ENCODE data around the gene TSPAN9.
"Not testable (repeated sequence)": the region's sequence is repeated elsewhere in the genome, so short reads cannot be mapped to it uniquely, and the experiment has no call there.

The TSPAN9 gene

GRCh38 chr12:3045494-3045893, 31.7 kb upstream of the TSPAN9 start:
- no peak for DNase-seq

- DNase-seq, result no peak
Observed at GRCh38 chr12:3045989-3046388, 31.2 kb upstream of the TSPAN9 start.

- peak; percentile 33 for DNase-seq
Observed at GRCh38 chr12:3046441-3047200, 30.6 kb upstream of the TSPAN9 start.

GRCh38 chr12:3047961-3048360, 29.2 kb upstream of the TSPAN9 start:
- DNase-seq, result no peak

GRCh38 chr12:3048540-3048939, 28.6 kb upstream of the TSPAN9 start:
- no peak for DNase-seq

GRCh38 chr12:3049176-3049575, 28.0 kb upstream of the TSPAN9 start:
- no peak for DNase-seq

GRCh38 chr12:3049611-3050249, 27.4 kb upstream of the TSPAN9 start:
- DNase-seq, result no peak

- DNase-seq, result no peak
Observed at GRCh38 chr12:3054374-3054773, 22.8 kb upstream of the TSPAN9 start.

- no peak for DNase-seq
Observed at GRCh38 chr12:3055026-3055703, 22.0 kb upstream of the TSPAN9 start.

- DNase-seq, result no peak
Observed at GRCh38 chr12:3055704-3056467, 21.3 kb upstream of the TSPAN9 start.

- peak; percentile 43 for DNase-seq
Observed at GRCh38 chr12:3061059-3061458, 16.1 kb upstream of the TSPAN9 start.

- no peak for DNase-seq
Observed at GRCh38 chr12:3061501-3062215, 15.5 kb upstream of the TSPAN9 start.

- no peak for DNase-seq
Observed at GRCh38 chr12:3065300-3065699, 11.9 kb upstream of the TSPAN9 start.

- DNase-seq, result not testable (repeated sequence)
Observed at GRCh38 chr12:3065846-3066245, 11.3 kb upstream of the TSPAN9 start.

- DNase-seq, result no peak
Observed at GRCh38 chr12:3069714-3070113, 7.5 kb upstream of the TSPAN9 start.

- peak; percentile 19 for DNase-seq
Observed at GRCh38 chr12:3071107-3071506, 6.1 kb upstream of the TSPAN9 start.

GRCh38 chr12:3071710-3072109, 5.5 kb upstream of the TSPAN9 start:
- no peak for DNase-seq

- peak; percentile 87 for DNase-seq
Observed at GRCh38 chr12:3073438-3074250, 3.5 kb upstream of the TSPAN9 start.

- no peak for DNase-seq
Observed at GRCh38 chr12:3075315-3075714, 1.9 kb upstream of the TSPAN9 start.

GRCh38 chr12:3077572-3078081, 448 bp downstream of the TSPAN9 start:
- DNase-seq, result no peak

- DNase-seq, result no peak
Observed at GRCh38 chr12:3078086-3078820, 1.1 kb downstream of the TSPAN9 start.
